HG02970 (cell line): ENCODE data around the gene TPTE.
"Not testable (repeated sequence)": the region's sequence is repeated elsewhere in the genome, so short reads cannot be mapped to it uniquely, and the experiment has no call there.

ENCODE experiments used
- ATAC-seq: cut with Tn5 transposase; IDR thresholded peaks from one replicate; pipeline ENCODE4 v1.9.1; 2021; ENCODE audit warnings: mild to moderate bottlenecking, moderate library complexity, moderate number of reproducible peaks; ENCODE audit not compliant: unreplicated experiment, low FRiP score

TPTE gene

DNA sequence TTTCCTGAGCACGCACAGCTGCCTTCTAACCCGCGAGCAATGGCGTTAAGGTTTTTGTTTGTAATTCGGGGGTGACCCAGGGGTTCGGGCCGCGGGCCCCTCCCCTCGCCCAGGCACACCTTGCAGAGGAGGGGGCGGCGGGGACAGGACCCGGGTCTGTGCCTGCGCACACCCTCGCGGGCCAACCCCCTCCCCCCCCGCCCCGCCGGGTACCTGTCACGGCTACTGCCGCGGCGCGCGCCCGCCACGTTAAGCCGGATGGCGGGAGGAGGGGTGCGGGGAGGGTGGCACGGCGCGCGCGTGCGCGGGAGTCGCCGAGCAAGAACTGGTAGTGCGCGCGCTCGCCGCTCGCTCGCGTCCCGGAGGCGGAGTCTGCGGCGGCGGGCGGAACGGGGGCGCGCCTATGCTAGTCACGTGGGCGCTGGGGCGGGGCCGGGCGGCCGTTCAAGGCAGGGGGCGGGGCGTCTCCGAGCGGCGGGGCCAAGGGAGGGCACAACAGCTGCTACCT lies at the start of gene TPTE:
Gene TPTE (plus strand): TSS at position 493 of the 508 bp plus-strand sequence. CDS start 17,141 bp downstream, outside the sequence.
- no peak for ATAC-seq

DNA sequence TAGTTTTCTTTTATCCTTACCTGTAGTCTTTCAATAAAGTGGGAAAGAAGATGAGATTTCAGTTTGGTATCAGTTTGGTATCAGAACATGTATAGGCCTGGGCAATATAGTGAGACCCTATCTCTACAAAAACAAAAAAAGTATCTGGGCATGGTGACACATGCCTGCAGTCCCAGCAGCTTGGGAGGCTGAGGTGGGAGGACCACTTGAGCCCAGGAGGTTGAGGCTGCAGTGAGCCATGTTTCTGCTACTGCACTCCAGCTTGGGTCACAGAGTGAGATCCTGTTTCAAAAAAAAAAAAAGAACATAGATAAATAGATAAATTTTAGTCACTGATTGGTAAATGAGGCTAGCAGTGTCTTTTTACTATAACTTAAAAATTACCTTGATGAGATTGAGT lies 49.4 kb upstream of the TPTE start:
- not testable (repeated sequence) for ATAC-seq

DNA sequence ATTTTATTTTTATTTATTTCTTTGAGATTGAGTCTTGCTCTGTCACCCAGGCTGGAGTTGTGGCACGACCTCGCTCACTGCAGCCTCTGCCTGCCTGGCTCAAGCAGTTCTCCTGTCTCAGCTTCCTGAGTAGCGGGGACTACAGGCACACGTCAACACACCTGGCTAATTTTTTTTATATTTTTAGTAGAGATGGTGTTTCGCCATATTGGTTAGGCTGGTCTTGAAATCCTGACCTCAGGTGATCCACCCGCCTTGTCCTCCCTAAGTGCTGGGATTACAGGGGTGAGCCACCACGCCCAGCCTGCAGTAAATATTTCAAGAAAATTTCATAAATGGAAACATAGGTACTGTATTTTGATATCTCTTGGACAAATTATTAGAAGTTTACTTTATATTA lies 43.6 kb upstream of the TPTE start:
- ATAC-seq: not testable (repeated sequence)

DNA sequence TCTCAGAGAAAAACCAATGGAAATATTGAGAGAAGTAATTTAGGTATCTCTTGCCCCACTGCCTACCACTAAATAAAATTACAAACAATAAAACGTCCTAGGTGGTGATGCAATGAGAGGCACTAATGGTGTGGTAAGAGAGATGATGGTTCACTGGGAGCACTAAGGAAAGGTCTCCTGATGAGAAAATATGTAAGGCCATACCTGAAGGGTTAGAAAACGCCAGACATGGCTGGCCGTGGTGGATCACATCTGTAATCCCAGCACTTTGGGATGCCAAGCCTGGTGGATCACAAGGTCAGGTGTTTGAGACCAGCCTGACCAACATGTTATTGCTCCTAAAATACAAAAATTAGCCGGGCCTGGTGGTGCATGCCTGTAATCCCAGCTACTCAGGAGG lies 41.5 kb upstream of the TPTE start:
- not testable (repeated sequence) for ATAC-seq

DNA sequence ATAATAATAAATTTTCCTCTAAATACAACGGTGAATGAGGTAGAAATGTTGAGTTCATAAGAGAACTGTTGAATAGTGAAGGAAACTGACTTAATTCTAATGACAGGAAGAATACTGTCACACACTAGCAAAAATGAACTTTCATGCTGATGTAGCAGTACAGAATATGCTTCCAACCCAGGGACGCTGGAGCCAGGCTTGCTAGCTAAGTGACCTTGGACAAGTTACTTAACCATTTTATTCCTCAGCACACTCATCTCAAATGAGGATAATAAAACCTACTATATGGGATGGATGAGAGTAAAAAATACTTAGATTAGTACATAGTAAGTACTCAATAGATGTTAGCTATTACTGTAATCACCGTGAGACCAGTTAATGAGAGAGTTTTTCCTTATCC lies 36.5 kb upstream of the TPTE start:
- ATAC-seq: not testable (repeated sequence)

DNA sequence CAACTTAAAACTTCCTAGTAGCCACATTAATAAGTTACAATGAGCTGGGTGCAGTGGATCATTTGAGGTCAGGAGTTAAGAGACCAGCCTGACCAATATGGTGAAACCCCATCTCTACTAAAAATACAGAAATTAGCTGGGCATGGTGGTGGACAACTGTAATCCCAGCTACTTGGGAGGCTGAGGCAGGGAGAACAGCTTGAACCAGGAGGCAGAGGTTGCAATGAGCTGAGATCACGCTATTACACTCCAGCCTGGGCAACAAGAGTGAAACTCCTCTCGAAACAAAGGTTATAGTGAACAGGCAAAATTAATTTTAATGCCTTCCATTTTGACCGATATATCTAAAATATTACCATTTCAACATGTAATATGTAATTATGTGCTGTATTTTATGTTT lies 30.9 kb upstream of the TPTE start:
- ATAC-seq: not testable (repeated sequence)

DNA sequence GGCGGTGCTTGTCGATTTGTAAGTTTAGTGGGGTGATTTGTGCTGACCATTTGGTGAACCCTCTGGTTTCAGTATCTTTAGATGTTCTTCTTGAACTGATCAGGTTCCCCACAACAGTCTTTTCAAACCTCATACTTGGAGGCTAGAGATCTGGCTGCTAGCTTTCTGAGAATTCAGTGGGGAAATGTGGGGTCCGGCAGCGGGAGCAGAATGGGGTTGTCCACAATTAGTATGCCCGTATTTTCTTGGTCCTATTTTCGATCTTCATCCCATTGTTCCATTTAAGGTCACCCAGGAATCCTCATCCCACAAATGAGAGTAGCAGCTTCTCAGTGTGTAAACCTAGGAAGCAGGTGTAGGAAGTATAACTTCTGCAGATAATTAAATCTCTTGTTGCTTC lies 10.3 kb upstream of the TPTE start:
- ATAC-seq: no peak

DNA sequence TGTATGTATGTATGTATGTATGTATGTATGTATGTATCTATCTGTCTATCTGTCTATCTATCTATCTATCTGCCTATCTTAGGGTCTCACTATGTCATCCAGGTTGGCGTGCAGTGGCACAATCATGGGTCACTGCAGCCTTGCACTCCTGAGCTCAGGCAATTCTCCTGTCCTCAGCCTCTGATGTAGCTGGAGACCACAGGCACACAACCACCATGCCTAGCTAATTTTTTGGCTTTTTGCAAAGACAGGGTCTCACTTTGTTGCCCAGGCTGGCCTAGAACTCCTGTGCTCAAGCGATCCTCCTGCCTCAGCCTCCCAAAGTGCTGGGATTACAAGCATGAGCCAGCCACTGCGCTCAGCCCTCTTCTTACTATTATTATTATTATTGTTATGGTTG lies 4.5 kb upstream of the TPTE start:
- ATAC-seq: not testable (repeated sequence)

DNA sequence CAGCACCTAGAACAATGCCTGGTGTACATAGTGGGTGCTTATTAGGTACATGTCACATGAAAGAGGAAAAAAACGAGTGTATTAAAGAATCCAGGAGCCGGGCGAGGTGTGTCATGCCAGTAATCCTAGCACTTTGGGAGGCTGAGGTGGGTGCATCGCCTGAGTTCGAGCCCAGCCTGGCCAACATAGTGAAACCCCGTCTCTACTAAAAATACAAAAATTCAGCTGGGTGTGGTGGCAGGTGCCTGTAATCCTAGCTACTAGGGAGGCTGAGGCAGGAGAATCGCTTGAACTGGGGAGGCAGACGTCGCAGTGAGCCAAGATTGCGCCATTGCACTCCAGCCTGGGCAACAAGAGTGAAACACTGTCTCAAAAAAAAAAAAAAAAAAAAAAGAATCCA lies 3.5 kb upstream of the TPTE start:
- ATAC-seq: not testable (repeated sequence)

DNA sequence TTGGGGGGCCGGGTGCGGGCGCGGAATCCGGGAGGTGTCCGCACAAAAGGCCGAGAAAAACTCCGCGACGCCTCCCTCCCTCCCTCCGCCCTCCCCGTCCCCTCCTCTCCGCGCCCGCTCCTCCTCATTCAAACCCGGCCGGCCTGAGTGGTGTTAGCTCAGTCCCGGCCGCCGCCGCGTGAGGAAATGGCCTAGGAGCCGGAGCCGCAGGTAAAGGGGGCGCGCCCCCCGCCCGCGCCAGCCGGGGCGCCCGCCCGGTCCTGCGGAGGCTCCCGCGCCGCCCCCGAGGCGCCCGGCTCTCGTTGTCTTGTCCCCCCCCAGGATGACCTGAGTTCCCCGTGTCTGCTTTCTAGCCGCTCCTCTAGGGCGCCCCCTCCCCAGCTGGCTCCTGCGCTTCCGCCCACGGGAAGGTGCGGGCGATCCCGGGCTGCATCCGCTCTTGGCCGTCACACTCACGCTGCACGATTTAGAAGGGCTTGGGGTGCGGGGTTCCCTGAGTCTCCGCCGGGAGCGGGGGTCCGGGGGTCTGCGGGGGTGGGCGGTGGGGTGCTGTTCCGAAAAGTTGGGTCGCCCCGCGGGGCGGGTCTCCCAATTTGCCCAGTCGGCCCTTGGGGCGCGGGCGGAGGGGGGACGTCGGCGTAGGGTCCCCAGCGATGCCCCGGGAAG lies 585 bp downstream of the TPTE start:
- ATAC-seq: not testable (repeated sequence)

DNA sequence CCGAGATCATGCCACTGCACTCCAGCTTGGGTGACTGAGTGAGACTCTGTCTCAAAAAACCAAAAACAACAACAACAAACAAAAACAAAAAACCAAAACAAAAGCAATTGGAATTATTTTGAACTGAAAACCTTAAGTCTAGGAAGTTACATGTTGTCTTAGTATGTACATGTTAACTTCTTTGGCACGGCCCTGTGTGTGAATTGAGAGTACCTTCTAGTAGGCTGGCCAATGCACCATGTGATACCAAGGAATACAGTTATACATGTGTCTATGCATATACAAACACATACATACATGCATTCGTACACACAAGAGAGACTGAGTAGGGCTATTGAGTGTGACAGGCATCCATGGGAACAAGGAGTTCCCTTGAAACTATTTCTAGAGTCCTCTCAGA lies 18.6 kb downstream of the TPTE start:
- ATAC-seq: no peak

DNA sequence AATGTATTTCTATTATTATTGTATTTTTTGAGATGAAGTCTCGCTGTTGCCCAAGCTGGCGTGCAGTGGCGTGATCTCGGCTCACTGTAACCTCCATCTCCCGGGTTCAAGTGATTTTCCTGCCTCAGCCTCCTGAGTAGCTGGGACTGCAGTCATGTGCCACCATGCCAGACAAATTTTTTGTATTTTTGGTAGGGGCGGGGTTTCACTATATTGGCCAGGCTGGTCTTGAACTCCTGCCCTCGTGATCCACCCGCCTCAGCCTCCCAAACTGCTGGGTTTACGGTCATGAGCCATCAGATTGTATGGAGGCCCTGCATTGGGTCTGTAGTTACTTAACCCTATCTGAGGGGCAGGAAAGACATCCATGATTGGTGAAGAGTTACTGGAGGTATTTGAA lies 23.0 kb downstream of the TPTE start:
- not testable (repeated sequence) for ATAC-seq

DNA sequence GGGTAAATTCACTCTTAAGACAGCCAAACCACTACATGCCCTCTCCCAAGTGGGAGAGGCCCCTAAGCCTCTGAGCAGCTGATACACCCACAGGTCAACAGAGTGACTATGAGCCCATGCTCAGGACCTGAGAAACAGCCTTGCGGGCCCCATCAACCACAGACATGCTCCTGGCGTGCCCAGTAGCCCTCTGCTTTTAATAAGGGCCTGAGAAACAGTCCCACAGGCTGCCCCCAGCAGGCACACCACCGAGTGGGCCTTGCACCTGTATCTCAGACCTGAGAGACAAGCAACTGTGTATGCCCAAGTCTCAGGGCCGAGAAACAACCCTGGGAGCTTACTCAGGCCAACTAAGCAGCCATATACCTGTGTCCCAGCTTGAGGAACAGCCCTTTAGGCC lies 26.5 kb downstream of the TPTE start:
- ATAC-seq: not testable (repeated sequence)

DNA sequence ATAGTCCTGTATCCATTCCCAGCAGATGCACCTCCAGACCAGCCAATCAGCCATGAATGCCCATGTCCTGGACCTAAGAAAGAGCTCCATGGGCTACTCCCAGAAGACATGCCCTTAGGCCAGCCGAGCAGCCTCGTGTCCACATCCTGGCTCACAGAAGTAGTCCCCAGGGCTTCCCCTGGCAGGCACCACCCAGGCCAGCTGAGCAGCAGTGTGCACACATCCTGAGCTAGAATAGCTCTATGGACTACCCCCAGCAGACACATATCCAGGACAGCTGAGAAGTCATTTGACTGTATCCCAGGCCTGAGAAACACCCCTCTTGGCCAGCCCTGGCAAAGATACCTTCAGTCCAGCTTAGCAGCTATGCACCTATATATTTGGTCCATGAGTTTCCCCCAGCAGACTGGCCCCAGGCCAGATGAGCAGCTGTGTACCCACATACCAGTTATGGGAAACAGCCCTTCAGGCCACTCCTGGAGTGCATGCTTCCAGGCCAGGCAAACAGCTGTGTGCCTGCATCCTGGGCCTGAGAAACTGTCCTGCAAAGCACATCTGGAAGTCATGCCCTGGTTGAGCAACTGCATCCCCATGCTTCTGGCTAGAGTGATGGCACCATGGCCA lies 27.1 kb downstream of the TPTE start:
- ATAC-seq: not testable (repeated sequence)

DNA sequence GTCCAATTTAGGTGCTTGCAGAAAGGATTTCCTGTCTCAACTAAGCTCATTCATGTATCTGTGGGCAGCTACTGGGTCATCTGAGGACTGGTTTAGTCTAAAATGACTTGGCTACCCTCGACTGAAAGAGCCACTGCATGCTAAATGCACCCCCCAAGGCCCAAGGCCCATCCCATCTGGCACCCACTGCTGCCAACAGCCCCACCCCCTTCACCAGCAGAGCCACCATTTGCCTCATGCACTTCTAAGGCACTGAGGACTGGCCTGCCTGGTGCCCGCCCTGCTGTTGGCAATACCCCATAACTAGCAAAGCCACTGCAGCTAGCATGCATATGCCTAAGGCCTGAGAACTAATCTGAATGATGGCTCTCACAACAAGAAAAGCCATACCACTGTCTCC lies 49.4 kb downstream of the TPTE start:
- ATAC-seq: not testable (repeated sequence)

DNA sequence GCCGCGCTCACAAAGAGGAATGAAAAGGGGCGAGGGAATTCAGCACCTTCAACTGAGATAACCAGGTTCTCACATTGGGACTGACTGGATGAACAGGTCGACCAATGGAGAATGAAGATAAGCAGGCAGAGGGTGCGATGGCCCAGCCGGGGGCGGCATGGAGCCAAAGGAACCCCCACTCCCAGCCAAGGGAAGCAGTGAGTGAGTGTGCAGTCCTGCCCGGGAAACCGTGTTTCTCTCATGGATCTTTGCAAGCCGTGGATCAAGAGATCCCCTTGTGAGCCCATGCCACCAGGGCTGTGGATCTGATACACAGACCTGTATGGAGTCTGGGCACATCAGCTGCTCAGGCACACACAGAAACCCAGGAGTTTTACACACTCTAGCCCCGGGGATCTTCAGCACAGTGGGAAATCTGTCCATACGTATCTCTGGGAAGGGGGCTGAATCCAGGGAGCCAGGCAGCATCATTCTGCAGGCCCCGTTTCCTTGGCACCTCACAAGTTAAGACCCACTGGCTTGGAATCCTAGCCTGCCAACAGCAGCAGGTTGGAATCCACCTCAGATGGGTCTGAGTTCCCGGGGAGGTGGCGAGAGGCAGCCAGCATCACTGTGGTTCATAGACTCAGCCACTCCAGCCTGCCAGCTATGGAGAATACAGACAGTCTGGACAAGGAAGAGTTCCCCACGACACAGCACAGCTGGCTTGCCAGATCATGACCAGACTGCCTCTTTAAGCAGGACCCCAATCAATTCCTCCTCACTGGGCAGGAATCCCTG lies 53.3 kb downstream of the TPTE start:
- not testable (repeated sequence) for ATAC-seq

DNA sequence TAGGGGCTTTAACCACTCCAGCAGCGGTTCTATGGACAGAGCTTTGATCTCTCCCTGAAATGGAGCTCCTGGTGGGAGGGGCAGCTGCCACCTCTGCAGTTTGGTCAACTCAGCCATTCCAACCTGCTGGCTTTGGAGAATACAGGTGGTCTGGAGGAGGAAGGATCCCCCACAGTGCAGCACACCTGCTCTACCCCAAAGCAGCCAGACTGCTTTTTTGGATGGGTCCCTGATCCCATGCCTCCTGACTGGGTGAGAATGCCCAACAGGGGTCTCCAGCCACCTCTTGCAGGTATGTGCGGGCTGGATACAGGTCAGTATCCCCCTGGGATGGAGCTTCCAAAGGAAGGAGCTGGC lies 53.9 kb downstream of the TPTE start:
- no peak for ATAC-seq

DNA sequence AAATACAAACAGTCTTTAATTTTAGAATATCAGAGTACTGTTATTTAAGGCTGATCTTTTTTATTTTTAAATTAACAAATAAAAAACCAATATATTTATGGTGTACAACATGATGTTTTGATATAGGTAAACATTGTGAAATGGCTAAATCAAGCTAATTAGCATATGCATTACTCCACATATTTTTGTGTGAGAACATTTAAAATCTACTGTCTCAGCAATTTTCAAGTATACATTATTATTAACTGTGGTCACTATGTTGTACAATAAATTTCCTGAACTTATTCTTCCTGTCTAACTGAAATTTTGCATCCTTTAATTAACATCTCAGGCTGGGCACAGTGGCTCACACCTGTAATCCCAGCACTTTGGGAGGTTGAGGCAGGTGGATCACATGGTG lies 57.5 kb downstream of the TPTE start:
- not testable (repeated sequence) for ATAC-seq

DNA sequence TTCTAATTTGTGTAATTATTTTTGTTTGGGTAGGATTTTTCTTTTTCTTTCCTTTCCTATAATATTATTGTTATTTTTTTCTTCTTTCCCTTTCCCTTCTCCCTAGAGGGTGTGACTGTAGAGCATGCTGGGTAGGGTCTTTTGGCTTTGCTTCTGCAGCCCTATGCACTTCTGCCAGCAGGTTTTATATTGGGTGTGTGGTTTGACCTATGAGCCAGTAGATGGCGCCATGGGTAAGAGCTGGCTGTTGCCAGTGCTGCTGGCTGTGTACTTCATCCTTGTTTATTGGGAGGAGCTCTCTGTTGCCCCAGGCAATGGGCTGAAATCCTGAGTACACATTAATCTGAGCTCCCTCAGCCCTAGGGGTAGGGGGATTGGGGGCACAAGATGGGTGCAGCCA lies 67.7 kb downstream of the TPTE start:
- ATAC-seq: not testable (repeated sequence)

DNA sequence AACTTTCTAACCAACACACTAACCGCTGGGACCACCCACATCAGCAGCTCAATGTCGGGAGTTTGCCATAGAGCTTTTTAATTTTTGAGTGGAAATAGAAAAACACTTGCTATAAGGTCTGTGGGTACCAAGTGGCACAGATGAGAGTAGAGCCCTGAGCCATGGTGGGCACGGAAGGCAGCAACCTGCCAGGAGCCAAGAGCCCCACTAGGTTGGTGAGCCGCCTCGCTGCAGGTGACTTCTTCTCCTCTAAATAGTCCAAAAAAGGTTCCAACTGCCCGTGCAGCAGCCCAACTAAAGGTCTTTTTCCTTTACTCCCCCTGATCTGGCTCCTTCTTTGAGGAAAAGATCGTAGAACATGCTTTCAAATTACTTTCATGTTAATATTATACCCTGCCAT lies 85.7 kb downstream of the TPTE start:
- not testable (repeated sequence) for ATAC-seq

DNA sequence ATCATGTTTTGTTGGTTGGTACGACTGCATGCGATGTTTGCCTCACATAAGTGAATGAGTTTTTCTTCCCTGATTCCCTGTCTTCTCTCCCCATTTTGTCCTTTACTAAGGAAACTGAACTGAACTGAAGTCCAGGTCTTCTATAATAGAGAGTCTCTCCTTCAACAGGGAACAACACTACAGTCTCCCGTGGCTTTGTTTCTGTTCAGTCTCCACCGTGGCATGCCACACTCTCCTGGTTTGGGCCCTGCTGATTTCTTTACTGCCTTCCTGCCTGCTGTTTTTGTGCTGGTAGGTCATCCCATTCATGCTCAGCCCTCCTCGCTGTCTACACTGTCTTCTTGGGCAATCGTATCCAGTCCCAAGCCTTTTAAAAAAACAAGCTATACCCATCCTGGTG lies 92.9 kb downstream of the TPTE start:
- not testable (repeated sequence) for ATAC-seq
